ENCODE results near the gene SEMA5B. TPM values are rescaled to one million over a fixed set of nuclear protein-coding genes. Genes with fewer than 3 reads are reported as not detected.

SEMA5B gene
- total and polyA plus RNA-seq, 8 donors: 0.52 to 11.0 (median 1.3) TPM

- WGBS, 2 donors: 21 to 25% methylated on average over 4 of the region's 4 CpGs
- Histone ChIP-seq H3K4me3 (no peak overlapping the region), H3K9me3 (no peaks in the 10 kb centered on the region), H3K27me3 (no peaks in the 10 kb centered on the region), H3K36me3 (no peaks in the 10 kb centered on the region), H3K27ac (no peak overlapping the region), H3K4me1 (no peaks in the 10 kb centered on the region)
- DNase-seq: no peak
- intact Hi-C loops (cut with DNase I): no loop called here
- no peak for FAIRE-seq
- TF ChIP-seq, protein P1, sequence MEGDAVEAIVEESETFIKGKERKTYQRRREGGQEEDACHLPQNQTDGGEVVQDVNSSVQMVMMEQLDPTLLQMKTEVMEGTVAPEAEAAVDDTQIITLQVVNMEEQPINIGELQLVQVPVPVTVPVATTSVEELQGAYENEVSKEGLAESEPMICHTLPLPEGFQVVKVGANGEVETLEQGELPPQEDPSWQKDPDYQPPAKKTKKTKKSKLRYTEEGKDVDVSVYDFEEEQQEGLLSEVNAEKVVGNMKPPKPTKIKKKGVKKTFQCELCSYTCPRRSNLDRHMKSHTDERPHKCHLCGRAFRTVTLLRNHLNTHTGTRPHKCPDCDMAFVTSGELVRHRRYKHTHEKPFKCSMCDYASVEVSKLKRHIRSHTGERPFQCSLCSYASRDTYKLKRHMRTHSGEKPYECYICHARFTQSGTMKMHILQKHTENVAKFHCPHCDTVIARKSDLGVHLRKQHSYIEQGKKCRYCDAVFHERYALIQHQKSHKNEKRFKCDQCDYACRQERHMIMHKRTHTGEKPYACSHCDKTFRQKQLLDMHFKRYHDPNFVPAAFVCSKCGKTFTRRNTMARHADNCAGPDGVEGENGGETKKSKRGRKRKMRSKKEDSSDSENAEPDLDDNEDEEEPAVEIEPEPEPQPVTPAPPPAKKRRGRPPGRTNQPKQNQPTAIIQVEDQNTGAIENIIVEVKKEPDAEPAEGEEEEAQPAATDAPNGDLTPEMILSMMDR (IDR thresholded peaks at IDR 0.05): no peak
- no peak for ATAC-seq
These were observed 129.3 kb downstream of the SEMA5B start for GRCh38 chr3:122898298-122898697.

GRCh38 chr3:122893754-122894668 is 133.6 kb downstream of the SEMA5B start:
- Histone ChIP-seq H3K36me3 (no peaks in the 10 kb centered on the region), H3K4me1 (no peaks in the 10 kb centered on the region), H3K27me3 (no peaks in the 10 kb centered on the region), H3K4me3 (no peak overlapping the region), H3K9me3 (no peaks in the 10 kb centered on the region), H3K27ac (no peak overlapping the region)
- FAIRE-seq (no peak), DNase-seq (no peak), ATAC-seq (no peak)
- TF ChIP-seq, protein P1 (IDR thresholded peaks at IDR 0.05): no peak
- intact Hi-C loops (cut with DNase I): no loop called here
- WGBS, 2 donors: 55 to 57% methylated on average over 17 of the region's 17 CpGs

GRCh38 chr3:122893282-122893681 is 134.3 kb downstream of the SEMA5B start:
- FAIRE-seq (no peak), DNase-seq (no peak), ATAC-seq (no peak)
- Histone ChIP-seq H3K9me3 (no peaks in the 10 kb centered on the region), H3K36me3 (no peaks in the 10 kb centered on the region), H3K4me3 (no peak overlapping the region), H3K4me1 (no peaks in the 10 kb centered on the region), H3K27ac (no peak overlapping the region), H3K27me3 (no peaks in the 10 kb centered on the region)
- 84 to 86% methylated on average over 8 of the region's 8 CpGs for WGBS, 2 donors
- intact Hi-C loops (cut with DNase I): no loop called here
- TF ChIP-seq, protein P1 (IDR thresholded peaks at IDR 0.05): no peak

- Histone ChIP-seq H3K4me1 (no peaks in the 10 kb centered on the region), H3K9me3 (no peaks in the 10 kb centered on the region), H3K27ac (no peak overlapping the region), H3K4me3 (no peak overlapping the region), H3K36me3 (no peaks in the 10 kb centered on the region), H3K27me3 (no peaks in the 10 kb centered on the region)
- 91 to 93% methylated on average over 21 of the region's 21 CpGs for WGBS, 2 donors
- intact Hi-C loops (cut with DNase I): no loop called here
- DNase-seq: no peak
- TF ChIP-seq, protein P1 (IDR thresholded peaks at IDR 0.05): no peak
- no peak for FAIRE-seq
- no peak for ATAC-seq
These were observed 135.2 kb downstream of the SEMA5B start for GRCh38 chr3:122892118-122892960.
